Stimulated activated CD8-positive, alpha-beta memory T cell treated with anti-CD3 and anti-CD28 coated beads, Interleukin-4, amount 100 ng/mL, for 1 hour (primary cell): ENCODE results near the gene RPL38.

ENCODE experiments used
- DNase-seq, 2 donors: peaks; one replicate each; pipeline ENCODE4 v3.0.0-alpha.2; 2020; ENCODE audit warnings: low read depth in 2 of 2, low spot score in 1 of 2

RPL38 gene

GRCh38 chr17:74210191-74211140 is 7.0 kb downstream of the RPL38 start:
- peak; percentile 50 to 68 for DNase-seq

GRCh38 chr17:74211141-74211911 is 7.8 kb downstream of the RPL38 start:
- no peak for DNase-seq

GRCh38 chr17:74211912-74212208 is 8.4 kb downstream of the RPL38 start:
- no peak for DNase-seq

GRCh38 chr17:74212209-74212912 is 8.9 kb downstream of the RPL38 start:
- no peak for DNase-seq

GRCh38 chr17:74212913-74213791 is 9.7 kb downstream of the RPL38 start, which contains the start of gene TTYH2:
TTYH2 (plus strand) TSS chr17:74213571; CDS start chr17:74213588, 17 bp downstream.
- peak; percentile 39 to 52 for DNase-seq

- DNase-seq: no peak
Observed at GRCh38 chr17:74213861-74214391, 10.4 kb downstream of the RPL38 start.

- DNase-seq: no peak
Observed at GRCh38 chr17:74214484-74215341, 11.2 kb downstream of the RPL38 start.

GRCh38 chr17:74215342-74215727 is 11.9 kb downstream of the RPL38 start:
- no peak for DNase-seq

GRCh38 chr17:74216505-74216904 is 13.0 kb downstream of the RPL38 start:
- no peak for DNase-seq

- no peak for DNase-seq
Observed at GRCh38 chr17:74217037-74217730, 13.7 kb downstream of the RPL38 start.

- no peak for DNase-seq
Observed at GRCh38 chr17:74217888-74218287, 14.4 kb downstream of the RPL38 start.

- DNase-seq: no peak
Observed at GRCh38 chr17:74218436-74218835, 15.0 kb downstream of the RPL38 start.

- DNase-seq: no peak
Observed at GRCh38 chr17:74219576-74220133, 16.2 kb downstream of the RPL38 start.

GRCh38 chr17:74220219-74220618 is 16.7 kb downstream of the RPL38 start:
- no peak for DNase-seq

GRCh38 chr17:74220946-74221818 is 17.7 kb downstream of the RPL38 start:
- no peak for DNase-seq

GRCh38 chr17:74222399-74222798 is 18.9 kb downstream of the RPL38 start:
- no peak for DNase-seq

GRCh38 chr17:74223901-74224300 is 20.4 kb downstream of the RPL38 start:
- no peak for DNase-seq
